ENCODE data around the gene P2RY12.

Gene P2RY12

GRCh38 chr3:151395806-151396205 is 11.3 kb upstream of the P2RY12 start:
- TF ChIP-seq CTCF (IDR thresholded peaks at IDR 0.05; ENCODE audit: borderline replicate concordance, extremely low read depth, low read length, poor library complexity, severe bottlenecking) (no peak), EZH2 (IDR thresholded peaks at IDR 0.05; ENCODE audit: borderline replicate concordance, low read depth, low read length, severe bottlenecking) (no peak)
- Histone ChIP-seq H2AFZ (ENCODE audit: low read depth, low read length) (no peak overlapping the region), H3K36me3 (ENCODE audit: insufficient read depth, low read length) (peaks cover 5% of the 10 kb centered on the region; the same call in 1 of the 2 replicates), H3K9ac (ENCODE audit: low read depth, low read length) (no peak overlapping the region), H3K4me2 (ENCODE audit: insufficient read depth, low read length) (no peak overlapping the region), H4K20me1 (ENCODE audit: insufficient read depth, low read length) (no peaks in the 10 kb centered on the region), H3K27me3 (ENCODE audit: insufficient read depth, low read length, poor library complexity) (no peaks in the 10 kb centered on the region), H3K79me2 (ENCODE audit: insufficient read depth, low read length) (no peaks in the 10 kb centered on the region), H3K27ac (ENCODE audit: low read length) (no peak overlapping the region), H3K4me1 (ENCODE audit: insufficient read depth, low read length) (no peaks in the 10 kb centered on the region), H3K4me3 (ENCODE audit: low read depth in 1 of 2, low read length in 2 of 2) (no peak overlapping the region), H3K9me3 (ENCODE audit: insufficient read depth, low read length, severe bottlenecking) (no peaks in the 10 kb centered on the region)
- DNase-seq = no peak
- no peak for ATAC-seq (ENCODE audit: insufficient read depth, low read depth)

- no peak overlapping the region for H2AFZ ChIP-seq (ENCODE audit: low read depth, low read length)
- no peak overlapping the region for H3K9ac ChIP-seq (ENCODE audit: low read depth, low read length)
- no peaks in the 10 kb centered on the region for H3K79me2 ChIP-seq (ENCODE audit: insufficient read depth, low read length)
- no peak for ATAC-seq (ENCODE audit: insufficient read depth, low read depth)
- H3K36me3 ChIP-seq (ENCODE audit: insufficient read depth, low read length) = peaks cover 5% of the 10 kb centered on the region; the same call in 1 of the 2 replicates
- no peak overlapping the region for H3K27ac ChIP-seq (ENCODE audit: low read length)
- no peaks in the 10 kb centered on the region for H3K27me3 ChIP-seq (ENCODE audit: insufficient read depth, low read length, poor library complexity)
- H3K9me3 ChIP-seq (ENCODE audit: insufficient read depth, low read length, severe bottlenecking) = no peaks in the 10 kb centered on the region
- TF ChIP-seq EZH2 (IDR thresholded peaks at IDR 0.05; ENCODE audit: borderline replicate concordance, low read depth, low read length, severe bottlenecking) = no peak
- no peak for TF ChIP-seq CTCF (IDR thresholded peaks at IDR 0.05; ENCODE audit: borderline replicate concordance, extremely low read depth, low read length, poor library complexity, severe bottlenecking)
- DNase-seq = no peak
- H3K4me3 ChIP-seq (ENCODE audit: low read depth in 1 of 2, low read length in 2 of 2) = no peak overlapping the region
- no peaks in the 10 kb centered on the region for H3K4me1 ChIP-seq (ENCODE audit: insufficient read depth, low read length)
- no peaks in the 10 kb centered on the region for H4K20me1 ChIP-seq (ENCODE audit: insufficient read depth, low read length)
- no peak overlapping the region for H3K4me2 ChIP-seq (ENCODE audit: insufficient read depth, low read length)
Observed at GRCh38 chr3:151394611-151395010, 10.1 kb upstream of the P2RY12 start.

GRCh38 chr3:151393941-151394340 is 9.4 kb upstream of the P2RY12 start:
- no peaks in the 10 kb centered on the region for H3K9me3 ChIP-seq (ENCODE audit: insufficient read depth, low read length, severe bottlenecking)
- H2AFZ ChIP-seq (ENCODE audit: low read depth, low read length) = no peak overlapping the region
- no peaks in the 10 kb centered on the region for H3K27me3 ChIP-seq (ENCODE audit: insufficient read depth, low read length, poor library complexity)
- DNase-seq (no peak), ATAC-seq (ENCODE audit: insufficient read depth, low read depth) (no peak)
- H3K4me1 ChIP-seq (ENCODE audit: insufficient read depth, low read length) = no peaks in the 10 kb centered on the region
- no peak overlapping the region for H3K4me3 ChIP-seq (ENCODE audit: low read depth in 1 of 2, low read length in 2 of 2)
- TF ChIP-seq CTCF (IDR thresholded peaks at IDR 0.05; ENCODE audit: borderline replicate concordance, extremely low read depth, low read length, poor library complexity, severe bottlenecking) (no peak), EZH2 (IDR thresholded peaks at IDR 0.05; ENCODE audit: borderline replicate concordance, low read depth, low read length, severe bottlenecking) (no peak)
- no peak overlapping the region for H3K4me2 ChIP-seq (ENCODE audit: insufficient read depth, low read length)
- peaks cover 5% of the 10 kb centered on the region; the same call in 1 of the 2 replicates for H3K36me3 ChIP-seq (ENCODE audit: insufficient read depth, low read length)
- no peak overlapping the region for H3K27ac ChIP-seq (ENCODE audit: low read length)
- no peaks in the 10 kb centered on the region for H4K20me1 ChIP-seq (ENCODE audit: insufficient read depth, low read length)
- no peak overlapping the region for H3K9ac ChIP-seq (ENCODE audit: low read depth, low read length)
- H3K79me2 ChIP-seq (ENCODE audit: insufficient read depth, low read length) = no peaks in the 10 kb centered on the region

Measured in DND-41 (cell line).